PC-9 (cell line): Measurements from ENCODE around the gene PMM2.

Experiments used
- EZH2 ChIP-seq: fragments of 200-600 bp; sonication (generic); IDR thresholded peaks from 2 replicates; pipeline ENCODE4 v1.8.0; 2017; ENCODE audit warnings: antibody characterized with exemption, low read depth
- TF ChIP-seq, protein P1 (sequence below): fragments of 200-600 bp; sonication (generic); conservative IDR thresholded peaks from 2 replicates; pipeline ENCODE4 v1.6.1; 2017; ENCODE audit warnings: mixed run types, antibody characterized with exemption, mild to moderate bottlenecking, moderate library complexity

- TF ChIP-seq, protein P1, sequence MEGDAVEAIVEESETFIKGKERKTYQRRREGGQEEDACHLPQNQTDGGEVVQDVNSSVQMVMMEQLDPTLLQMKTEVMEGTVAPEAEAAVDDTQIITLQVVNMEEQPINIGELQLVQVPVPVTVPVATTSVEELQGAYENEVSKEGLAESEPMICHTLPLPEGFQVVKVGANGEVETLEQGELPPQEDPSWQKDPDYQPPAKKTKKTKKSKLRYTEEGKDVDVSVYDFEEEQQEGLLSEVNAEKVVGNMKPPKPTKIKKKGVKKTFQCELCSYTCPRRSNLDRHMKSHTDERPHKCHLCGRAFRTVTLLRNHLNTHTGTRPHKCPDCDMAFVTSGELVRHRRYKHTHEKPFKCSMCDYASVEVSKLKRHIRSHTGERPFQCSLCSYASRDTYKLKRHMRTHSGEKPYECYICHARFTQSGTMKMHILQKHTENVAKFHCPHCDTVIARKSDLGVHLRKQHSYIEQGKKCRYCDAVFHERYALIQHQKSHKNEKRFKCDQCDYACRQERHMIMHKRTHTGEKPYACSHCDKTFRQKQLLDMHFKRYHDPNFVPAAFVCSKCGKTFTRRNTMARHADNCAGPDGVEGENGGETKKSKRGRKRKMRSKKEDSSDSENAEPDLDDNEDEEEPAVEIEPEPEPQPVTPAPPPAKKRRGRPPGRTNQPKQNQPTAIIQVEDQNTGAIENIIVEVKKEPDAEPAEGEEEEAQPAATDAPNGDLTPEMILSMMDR, result no peak
- no peak for TF ChIP-seq EZH2
Observed at GRCh38 chr16:8804313-8804712, 6.7 kb downstream of the PMM2 start.
